GM18520 (cell line): ENCODE measurements around the gene PRKD2.
A peak's percentile ranks its signal among the peaks of the same experiment; 100 is the strongest.
"Not testable (repeated sequence)": the region's sequence is repeated elsewhere in the genome, so short reads cannot be mapped to it uniquely, and the experiment has no call there.

Source experiments
- ATAC-seq: cut with Tn5 transposase; IDR thresholded peaks from one replicate; pipeline ENCODE4 v1.9.1; 2021; ENCODE audit not compliant: unreplicated experiment

The PRKD2 gene

GRCh38 chr19:46717034-46717715 is at the start of gene PRKD2:
Gene PRKD2, minus strand, starts transcription at chr19:46717114. Its CDS starts 744 bp downstream, at chr19:46716370.
- no peak for ATAC-seq

GRCh38 chr19:46764817-46765291 is 47.9 kb upstream of the PRKD2 start:
- ATAC-seq, result no peak

- ATAC-seq, result no peak
Observed at GRCh38 chr19:46762245-46762890, 45.5 kb upstream of the PRKD2 start.

GRCh38 chr19:46761418-46761831 is 44.5 kb upstream of the PRKD2 start:
- no peak for ATAC-seq

- ATAC-seq, result not testable (repeated sequence)
Observed at GRCh38 chr19:46760897-46761296, 44.0 kb upstream of the PRKD2 start.

GRCh38 chr19:46760363-46760762 is 43.4 kb upstream of the PRKD2 start:
- ATAC-seq, result no peak

GRCh38 chr19:46759817-46760333 is 43.0 kb upstream of the PRKD2 start:
- no peak for ATAC-seq

GRCh38 chr19:46759206-46759605 is 42.3 kb upstream of the PRKD2 start:
- no peak for ATAC-seq

GRCh38 chr19:46756544-46756888 is 39.6 kb upstream of the PRKD2 start:
- ATAC-seq, result no peak

- no peak for ATAC-seq
Observed at GRCh38 chr19:46755853-46756543, 39.1 kb upstream of the PRKD2 start.

GRCh38 chr19:46755077-46755852 is 38.4 kb upstream of the PRKD2 start:
- ATAC-seq, result no peak

- ATAC-seq, result no peak
Observed at GRCh38 chr19:46753420-46754155, 36.7 kb upstream of the PRKD2 start.

GRCh38 chr19:46748325-46749109 is 31.6 kb upstream of the PRKD2 start:
- ATAC-seq, result no peak

- peak; percentile 33 for ATAC-seq
Observed at GRCh38 chr19:46746281-46747057, 29.6 kb upstream of the PRKD2 start, which contains the start of gene STRN4. Gene STRN4, minus strand, starts transcription at chr19:46746450. Its CDS starts 20 bp downstream, at chr19:46746430.

GRCh38 chr19:46745521-46746280 is 28.8 kb upstream of the PRKD2 start, which contains the start of gene FKRP:
Gene FKRP, plus strand, starts transcription at chr19:46746057. Its CDS starts 9,394 bp downstream, at chr19:46755451.
- peak; percentile 28 for ATAC-seq

GRCh38 chr19:46745030-46745429 is 28.1 kb upstream of the PRKD2 start:
- no peak for ATAC-seq

- ATAC-seq, result no peak
Observed at GRCh38 chr19:46744005-46744691, 27.2 kb upstream of the PRKD2 start.
